HepG2 (cell line): ENCODE data around the gene SEPTIN10. TPM values are rescaled to one million over a fixed set of nuclear protein-coding genes. Genes with fewer than 3 reads are reported as not detected.

Experiments used
- ARHGAP35 ChIP-seq: sonication (generic); formaldehyde crosslinking; IDR thresholded peaks from 2 replicates; pipeline ENCODE4 v1.9.0; 2022; ENCODE audit warnings: mild to moderate bottlenecking, inconsistent platforms, moderate library complexity, missing genetic modification reagents, borderline replicate concordance
- BCLAF1 ChIP-seq: fragments of 450-650 bp; IDR thresholded peaks from 2 replicates; pipeline ENCODE4 v1.6.1; 2017; ENCODE audit warnings: mild to moderate bottlenecking
- CAMTA2 ChIP-seq: sonication (generic); formaldehyde crosslinking; IDR thresholded peaks from 2 replicates; pipeline ENCODE4 v1.4.0; 2020; ENCODE audit warnings: mild to moderate bottlenecking, missing genetic modification reagents, borderline replicate concordance
- DPF2 ChIP-seq: sonication (generic); formaldehyde crosslinking; IDR thresholded peaks from 2 replicates; pipeline ENCODE4 v1.4.0; 2020; ENCODE audit warnings: mild to moderate bottlenecking, low read depth, missing genetic modification reagents, borderline replicate concordance
- FOXA1 ChIP-seq, 2 experiments: fragments of 450-650 bp in 1 of 2; sonication (generic) in 1 of 2; formaldehyde crosslinking in 1 of 2; IDR thresholded peaks; 2 replicates each; pipeline versions ENCODE4 v1.4.0 to v1.6.1; 2016 to 2020; ENCODE audit warnings: missing genetic modification reagents in 1 of 2
- GABPA ChIP-seq, 2 experiments: IDR thresholded peaks; 2 replicates each; pipeline ENCODE4 v1.6.1; 2011 to 2016; ENCODE audit warnings: low read depth in 2 of 2, low read length in 1 of 2, missing biosample characterization in 1 of 2, missing genetic modification characterization in 1 of 2
- HIVEP1 ChIP-seq: sonication (generic); formaldehyde crosslinking; IDR thresholded peaks from 2 replicates; pipeline ENCODE4 v1.4.0; 2020; ENCODE audit warnings: mild to moderate bottlenecking, missing genetic modification reagents
- HNRNPUL1 ChIP-seq: fragments of 200-400 bp; formaldehyde crosslinking; IDR thresholded peaks from 2 replicates; pipeline ENCODE4 v1.6.1; 2017; ENCODE audit warnings: low read depth, mild to moderate bottlenecking, low read length, moderate library complexity
- JARID2 ChIP-seq: sonication (generic); formaldehyde crosslinking; IDR thresholded peaks from 2 replicates; pipeline ENCODE4 v1.8.1; 2023; ENCODE audit warnings: missing genetic modification reagents, inconsistent platforms; ENCODE audit not compliant: insufficient replicate concordance
- MAX ChIP-seq: IDR thresholded peaks from 2 replicates; pipeline ENCODE4 v1.6.1; 2012; ENCODE audit warnings: inconsistent platforms
- MTERF4 ChIP-seq: sonication (generic); formaldehyde crosslinking; IDR thresholded peaks from 2 replicates; pipeline ENCODE4 v1.8.0; 2023; ENCODE audit warnings: mild to moderate bottlenecking, missing genetic modification reagents
- MYC ChIP-seq: sonication (generic); formaldehyde crosslinking; IDR thresholded peaks from 2 replicates; pipeline ENCODE4 v1.9.0; 2021; ENCODE audit warnings: missing genetic modification reagents, borderline replicate concordance
- NR2C2 ChIP-seq: sonication (generic); formaldehyde crosslinking; IDR thresholded peaks from 2 replicates; pipeline ENCODE4 v1.4.0; 2020; ENCODE audit warnings: missing genetic modification reagents, mild to moderate bottlenecking, moderate library complexity, borderline replicate concordance
- PHF21A ChIP-seq: sonication (generic); formaldehyde crosslinking; IDR thresholded peaks from 2 replicates; pipeline ENCODE4 v1.5.0; 2020; ENCODE audit warnings: mild to moderate bottlenecking, missing genetic modification reagents
- SALL2 ChIP-seq: sonication (generic); formaldehyde crosslinking; IDR thresholded peaks from 2 replicates; pipeline ENCODE4 v1.8.1; 2023; ENCODE audit warnings: mild to moderate bottlenecking, missing genetic modification reagents, inconsistent platforms
- SAP130 ChIP-seq: IDR thresholded peaks from 2 replicates; pipeline ENCODE4 v1.6.1; 2016; ENCODE audit warnings: low read depth
- SMYD3 ChIP-seq: sonication (generic); formaldehyde crosslinking; IDR thresholded peaks from 2 replicates; pipeline ENCODE4 v1.8.1; 2023; ENCODE audit warnings: mild to moderate bottlenecking, missing genetic modification reagents
- SNAPC2 ChIP-seq: sonication (generic); formaldehyde crosslinking; IDR thresholded peaks from 2 replicates; pipeline ENCODE4 v1.8.1; 2022; ENCODE audit warnings: mild to moderate bottlenecking, missing genetic modification reagents
- TARDBP ChIP-seq: sonication (generic); formaldehyde crosslinking; IDR thresholded peaks from 2 replicates; pipeline ENCODE4 v1.8.0; 2022; ENCODE audit warnings: mild to moderate bottlenecking, missing genetic modification reagents
- XBP1 ChIP-seq: sonication (generic); formaldehyde crosslinking; IDR thresholded peaks from 2 replicates; pipeline ENCODE4 v1.5.0; 2020; ENCODE audit warnings: missing genetic modification reagents
- ZNF17 ChIP-seq: sonication (generic); formaldehyde crosslinking; IDR thresholded peaks from 2 replicates; pipeline ENCODE4 v1.5.0; 2020; ENCODE audit warnings: mild to moderate bottlenecking, missing genetic modification reagents
- ZNF292 ChIP-seq: sonication (generic); formaldehyde crosslinking; IDR thresholded peaks from 2 replicates; pipeline ENCODE4 v1.8.1; 2022; ENCODE audit warnings: mild to moderate bottlenecking, low read depth, missing genetic modification reagents, borderline replicate concordance
- ZNF30 ChIP-seq: sonication (generic); formaldehyde crosslinking; IDR thresholded peaks from 2 replicates; pipeline ENCODE4 v1.5.0; 2020; ENCODE audit warnings: mild to moderate bottlenecking, missing genetic modification reagents
- ZNF598 ChIP-seq: sonication (generic); formaldehyde crosslinking; IDR thresholded peaks from 2 replicates; pipeline ENCODE4 v1.5.1; 2020; ENCODE audit warnings: mild to moderate bottlenecking, missing genetic modification reagents, borderline replicate concordance
- ZNF883 ChIP-seq: sonication (generic); formaldehyde crosslinking; IDR thresholded peaks from 2 replicates; pipeline ENCODE4 v1.5.1; 2020; ENCODE audit warnings: mild to moderate bottlenecking, missing genetic modification reagents; ENCODE audit errors: not compliant biosample characterization
- ZSCAN31 ChIP-seq: sonication (generic); formaldehyde crosslinking; IDR thresholded peaks from 2 replicates; pipeline ENCODE4 v1.5.0; 2020; ENCODE audit warnings: low read depth, mild to moderate bottlenecking, missing genetic modification reagents
- polyA plus RNA-seq, 8 experiments: library from polyadenylated mRNA; depleted of rRNA in 3 of 8; stranded (reverse) in 7 of 8; unstranded in 1 of 8; fragments of >200 nt; fragmentation: Illumina TruSeq in 4 of 8; extraction: Trizol in 4 of 8; gene quantifications; 2 replicates each; pipeline versions ENCODE4 v1.2.1 to v1.2.3, GENCODE V29; 2011 to 2016; ENCODE audit warnings: low read depth in 4 of 8, missing spikeins in 1 of 8, mixed read lengths in 1 of 8; ENCODE audit not compliant: insufficient read depth in 1 of 8
- total RNA-seq, 5 experiments: library from RNA; depleted of rRNA; stranded (reverse); fragments of >200 nt; fragmentation: Illumina TruSeq; extraction: Trizol; gene quantifications; 2 replicates each; pipeline ENCODE4 v1.2.3, GENCODE V29; 2016; ENCODE audit warnings: low read depth in 1 of 5

SEPTIN10 gene
- total and polyA plus RNA-seq, 2 of the 13 experiments (the other 11 are each of a cell fraction or from before 2014, with no cell fraction given) = 45.8 to 67.5 TPM

GRCh38 chr2:109523536-109524361 is 90.0 kb downstream of the SEPTIN10 start (continued):
- TF ChIP-seq SALL2 = no peak
- TF ChIP-seq BCLAF1 = no peak
- no peak for TF ChIP-seq MTERF4 (CRISPR knock-in tag)
- no peak; the same call in 1 of the 2 replicates for TF ChIP-seq TARDBP (CRISPR knock-in tag)
- TF ChIP-seq NR2C2 (CRISPR knock-in tag) = peak; percentile 56; the same call in 1 of the 2 replicates
- peak; percentile 46; the same call in 1 of the 2 replicates for TF ChIP-seq MAX
- TF ChIP-seq ZNF30 (CRISPR knock-in tag) = no peak
- TF ChIP-seq SMYD3 (CRISPR knock-in tag) = no peak
- TF ChIP-seq FOXA1 (IDR thresholded peaks at IDR 0.05) = no peak
- TF ChIP-seq FOXA1 (CRISPR knock-in tag; IDR thresholded peaks at IDR 0.05) = 0 out of 2 replicates have a peak, but pooled peaks have one; percentile 3
- TF ChIP-seq HNRNPUL1 = no peak
- no peak for TF ChIP-seq ZNF598 (CRISPR knock-in tag)
- TF ChIP-seq HIVEP1 (CRISPR knock-in tag) = peak; percentile 43; the same call in 1 of the 2 replicates
- 0 out of 2 replicates have a peak, but pooled peaks have one; percentile 12 for TF ChIP-seq DPF2 (CRISPR knock-in tag)
- 0 out of 2 replicates have a peak, but pooled peaks have one; percentile 24 for TF ChIP-seq PHF21A (CRISPR knock-in tag)
- no peak for TF ChIP-seq ZSCAN31 (CRISPR knock-in tag)
- no peak for TF ChIP-seq ARHGAP35 (CRISPR knock-in tag)
- TF ChIP-seq MYC (CRISPR knock-in tag) = 0 out of 2 replicates have a peak, but pooled peaks have one; percentile 23
- no peak for TF ChIP-seq SNAPC2 (CRISPR knock-in tag)
- peak; percentile 69; the same call in 1 of the 2 replicates for TF ChIP-seq ZNF292 (CRISPR knock-in tag)
- TF ChIP-seq CAMTA2 = no peak
- TF ChIP-seq ZNF883 (CRISPR knock-in tag) = peak; percentile 42
- no peak for TF ChIP-seq JARID2
- no peak for TF ChIP-seq GABPA (IDR thresholded peaks at IDR 0.05; ENCODE audit: low read depth, low read length)
- no peak for TF ChIP-seq GABPA (CRISPR knock-in tag; IDR thresholded peaks at IDR 0.05; ENCODE audit: low read depth)
- TF ChIP-seq XBP1 = no peak
- TF ChIP-seq ZNF17 (CRISPR knock-in tag) = no peak
- TF ChIP-seq SAP130 (CRISPR knock-in tag) = no peak
